HEK293 (cell line): ENCODE data around the gene MRAP2.
"Not testable (repeated sequence)": the region's sequence is repeated elsewhere in the genome, so short reads cannot be mapped to it uniquely, and the experiment has no call there.

Experiments used
- CTCF ChIA-PET: fragments of 350-600 bp; formaldehyde crosslinking; extraction: SDS; loops from one replicate; lab custom pipeline; 2021; ENCODE audit warnings: antibody characterized with exemption; lab: Yijun Ruan, JAX
- POLR2A ChIA-PET: fragments of 300-600 bp; formaldehyde crosslinking; extraction: SDS; loops from one replicate; lab custom pipeline; 2020; ENCODE audit warnings: antibody characterized with exemption, inconsistent platforms; lab: Yijun Ruan, JAX
- H3K27ac ChIP-seq: fragments of 200-500 bp; sonication (Bioruptor generic); 2 replicates; pipeline ENCODE4 v1.5.1; 2014; ENCODE audit warnings: low read depth, low read length, control low read depth, inconsistent platforms; ENCODE audit errors: extremely low read depth
- H3K36me3 ChIP-seq, 2 experiments: fragments of 200-500 bp in 1 of 2; sonication (Bioruptor generic) in 1 of 2; 1 replicate in 1 of 2; 2 replicates in 1 of 2; pipeline ENCODE4 v1.5.1; 2014 to 2017; ENCODE audit warnings: inconsistent platforms in 2 of 2, low read length in 2 of 2; ENCODE audit not compliant: control insufficient read depth in 2 of 2, insufficient read depth in 1 of 2
- H3K4me1 ChIP-seq: fragments of 200-500 bp; sonication (Bioruptor generic); 2 replicates; pipeline ENCODE4 v1.5.1; 2014; ENCODE audit warnings: mild to moderate bottlenecking, low read length, inconsistent platforms; ENCODE audit not compliant: control insufficient read depth, insufficient read depth
- H3K4me3 ChIP-seq: 2 replicates; pipeline ENCODE4 v1.5.1; 2011; ENCODE audit warnings: low read depth, mild to moderate bottlenecking, control low read depth, low read length, moderate library complexity
- H3K9me3 ChIP-seq: fragments of 200-500 bp; sonication (Bioruptor generic); 2 replicates; pipeline ENCODE4 v1.5.1; 2014; ENCODE audit warnings: low read depth, low read length, inconsistent platforms; ENCODE audit not compliant: control insufficient read depth, insufficient read depth
- GLIS1 ChIP-seq: fragments of 450-650 bp; formaldehyde crosslinking; IDR thresholded peaks from 2 replicates; pipeline ENCODE4 v1.5.1; 2016; ENCODE audit warnings: missing biosample characterization, missing genetic modification characterization
- PRDM4 ChIP-seq: fragments of 450-650 bp; formaldehyde crosslinking; IDR thresholded peaks from 2 replicates; pipeline ENCODE4 v1.5.1; 2017; ENCODE audit warnings: missing biosample characterization, missing genetic modification characterization
- REPIN1 ChIP-seq: fragments of 450-650 bp; formaldehyde crosslinking; IDR thresholded peaks from 2 replicates; pipeline ENCODE4 v1.5.1; 2017; ENCODE audit warnings: missing biosample characterization, missing genetic modification characterization, low read depth
- TCF7L2 ChIP-seq: IDR thresholded peaks from 2 replicates; pipeline ENCODE4 v1.6.1; 2011; ENCODE audit warnings: low read depth, mild to moderate bottlenecking, inconsistent platforms, low read length, moderate library complexity, borderline replicate concordance
- ZBTB6 ChIP-seq: fragments of 450-650 bp; formaldehyde crosslinking; IDR thresholded peaks from 2 replicates; pipeline ENCODE4 v1.5.1; 2017; ENCODE audit warnings: missing biosample characterization, missing genetic modification characterization
- ZNF10 ChIP-seq: fragments of 450-650 bp; formaldehyde crosslinking; IDR thresholded peaks from 2 replicates; pipeline ENCODE4 v1.5.1; 2017; ENCODE audit warnings: missing biosample characterization, missing genetic modification characterization
- ZNF121 ChIP-seq: fragments of 450-650 bp; formaldehyde crosslinking; IDR thresholded peaks from 2 replicates; pipeline ENCODE4 v1.5.1; 2016; ENCODE audit warnings: missing biosample characterization, missing genetic modification characterization
- ZNF138 ChIP-seq: fragments of 450-650 bp; formaldehyde crosslinking; IDR thresholded peaks from 2 replicates; pipeline ENCODE4 v1.5.1; 2016; ENCODE audit warnings: missing biosample characterization, missing genetic modification characterization, borderline replicate concordance
- ZNF416 ChIP-seq: fragments of 450-650 bp; formaldehyde crosslinking; IDR thresholded peaks from 2 replicates; pipeline ENCODE4 v1.5.1; 2016; ENCODE audit warnings: missing biosample characterization, missing genetic modification characterization
- ZNF449 ChIP-seq: fragments of 450-650 bp; formaldehyde crosslinking; IDR thresholded peaks from 2 replicates; pipeline ENCODE4 v1.5.1; 2017; ENCODE audit warnings: missing biosample characterization, mild to moderate bottlenecking, missing genetic modification characterization, moderate library complexity
- ZNF596 ChIP-seq: fragments of 450-650 bp; IDR thresholded peaks from 2 replicates; pipeline ENCODE4 v1.5.0; 2018; ENCODE audit warnings: missing biosample characterization, mild to moderate bottlenecking, missing genetic modification characterization, moderate library complexity
- ZSCAN16 ChIP-seq: fragments of 450-650 bp; formaldehyde crosslinking; IDR thresholded peaks from 2 replicates; pipeline ENCODE4 v1.5.1; 2016; ENCODE audit warnings: missing biosample characterization, missing genetic modification characterization
- ZSCAN23 ChIP-seq: fragments of 450-650 bp; formaldehyde crosslinking; IDR thresholded peaks from 2 replicates; pipeline ENCODE4 v1.5.1; 2016; ENCODE audit warnings: missing biosample characterization, missing genetic modification characterization

The MRAP2 gene

GRCh38 chr6:84129588-84129987 lies 96.0 kb downstream of the MRAP2 start:
- CTCF ChIA-PET, result interaction anchor here (1.6 kb wide), 1 partner anchor 10 kb away, joined by 5 read pairs; no protein-coding TSS in a partner anchor
- POLR2A ChIA-PET, result not testable (repeated sequence)

GRCh38 chr6:84133385-84133784 lies 99.8 kb downstream of the MRAP2 start:
- CTCF ChIA-PET, result interaction anchor here (0.7 kb wide), 1 partner anchor 226 kb away, joined by 3 read pairs; no protein-coding TSS in a partner anchor
- POLR2A ChIA-PET, H3K9me3 ChIP-seq, H3K4me1 ChIP-seq, H3K27ac ChIP-seq, H3K4me3 ChIP-seq: not testable (repeated sequence)
- H3K36me3 ChIP-seq, result peaks cover 0 to 20% of the 10 kb centered on the region in 2 experiments; a peak in 1 of 3 replicates

More at GRCh38 chr6:84129588-84129987, 96.0 kb downstream of the MRAP2 start:
- not testable (repeated sequence) for H3K4me3 ChIP-seq, H3K4me1 ChIP-seq, H3K27ac ChIP-seq, H3K9me3 ChIP-seq
- peaks cover 0 to 18% of the 10 kb centered on the region in 2 experiments; a peak in 1 of 3 replicates for H3K36me3 ChIP-seq

- CTCF ChIA-PET, result no interaction called here
- Histone ChIP-seq H3K36me3 (peaks cover 0 to 24% of the 10 kb centered on the region in 2 experiments; a peak in 1 of 3 replicates), H3K27ac (no peak overlapping the region), H3K4me3 (no peak overlapping the region), H3K9me3 (no peaks in the 10 kb centered on the region), H3K4me1 (no peaks in the 10 kb centered on the region)
- TF ChIP-seq ZNF449 (tag by site-specific recombination) (no peak), PRDM4 (tag by site-specific recombination) (no peak), ZNF10 (tag by site-specific recombination) (no peak), ZBTB6 (tag by site-specific recombination) (no peak), ZNF416 (tag by site-specific recombination) (no peak), ZSCAN23 (no peak), ZSCAN16 (tag by site-specific recombination) (no peak), TCF7L2 (no peak), ZNF121 (tag by site-specific recombination) (no peak), ZNF138 (tag by site-specific recombination) (no peak), REPIN1 (tag by site-specific recombination) (no peak), GLIS1 (tag by site-specific recombination) (no peak), ZNF596 (tag by site-specific recombination) (no peak)
- POLR2A ChIA-PET, result no interaction called here
Observed at GRCh38 chr6:84135291-84135690, 101.7 kb downstream of the MRAP2 start.
